ACHN (cell line): ENCODE data around the gene PGA5.
A peak's percentile ranks its signal among the peaks of the same experiment; 100 is the strongest.

Source experiments
- DNase-seq: peaks from one replicate; pipeline ENCODE4 v3.0.0-alpha.2; 2015
- in situ Hi-C: cut with HindIII; loops from 2 replicates; pipeline ENCODE4 v1.10.0; 2017; ENCODE audit warnings: low sequenced_read_pairs, low pct_ligation_motif_present, low pct_unique_long_range_greater_than_20kb

The PGA5 gene

GRCh38 chr11:61256710-61257482, 15.9 kb downstream of the PGA5 start:
- DNase-seq: no peak
- in situ Hi-C loops: no loop called here

- in situ Hi-C loops: no loop called here
- DNase-seq: no peak
These were observed 17.6 kb downstream of the PGA5 start for GRCh38 chr11:61258546-61258945.

GRCh38 chr11:61259363-61259762, 18.4 kb downstream of the PGA5 start:
- no peak for DNase-seq

GRCh38 chr11:61264371-61264770, 23.4 kb downstream of the PGA5 start:
- no peak for DNase-seq
- in situ Hi-C loops: no loop called here

More at GRCh38 chr11:61259363-61259762, 18.4 kb downstream of the PGA5 start:
- in situ Hi-C loops: no loop called here

- in situ Hi-C loops: no loop called here
- no peak for DNase-seq
These were observed 23.8 kb downstream of the PGA5 start for GRCh38 chr11:61264795-61265194.

GRCh38 chr11:61265357-61265756, 24.4 kb downstream of the PGA5 start:
- no peak for DNase-seq
- in situ Hi-C loops: no loop called here

- no peak for DNase-seq
- in situ Hi-C loops: no loop called here
These were observed 25.6 kb downstream of the PGA5 start for GRCh38 chr11:61266602-61267001.

GRCh38 chr11:61267437-61267841, 26.5 kb downstream of the PGA5 start:
- DNase-seq: no peak
- in situ Hi-C loops: no loop called here

GRCh38 chr11:61268588-61269250, 27.7 kb downstream of the PGA5 start:
- no peak for DNase-seq
- in situ Hi-C loops: no loop called here

- in situ Hi-C loops: no loop called here
- no peak for DNase-seq
These were observed 29.5 kb downstream of the PGA5 start for GRCh38 chr11:61270354-61271076.

- in situ Hi-C loops: no loop called here
These were observed 31.8 kb downstream of the PGA5 start for GRCh38 chr11:61272731-61273130.

GRCh38 chr11:61273178-61274078, 32.5 kb downstream of the PGA5 start:
- in situ Hi-C loops: no loop called here
- peak; percentile 23 for DNase-seq

More at GRCh38 chr11:61272731-61273130, 31.8 kb downstream of the PGA5 start:
- DNase-seq: no peak

GRCh38 chr11:61274084-61274483, 33.1 kb downstream of the PGA5 start:
- no peak for DNase-seq
- in situ Hi-C loops: no loop called here

- in situ Hi-C loops: no loop called here
- DNase-seq: no peak
These were observed 34.2 kb downstream of the PGA5 start for GRCh38 chr11:61275191-61275590.

- no peak for DNase-seq
- in situ Hi-C loops: no loop called here
These were observed 36.4 kb downstream of the PGA5 start for GRCh38 chr11:61277186-61278000.

- in situ Hi-C loops: no loop called here
- no peak for DNase-seq
These were observed 37.1 kb downstream of the PGA5 start for GRCh38 chr11:61278001-61278470.

- no peak for DNase-seq
- in situ Hi-C loops: no loop called here
These were observed 39.1 kb downstream of the PGA5 start for GRCh38 chr11:61279934-61280659.
